Measurements from ENCODE around the gene ADAM30.
"Not testable (repeated sequence)": the region's sequence is repeated elsewhere in the genome, so short reads cannot be mapped to it uniquely, and the experiment has no call there.

ADAM30 gene

DNA sequence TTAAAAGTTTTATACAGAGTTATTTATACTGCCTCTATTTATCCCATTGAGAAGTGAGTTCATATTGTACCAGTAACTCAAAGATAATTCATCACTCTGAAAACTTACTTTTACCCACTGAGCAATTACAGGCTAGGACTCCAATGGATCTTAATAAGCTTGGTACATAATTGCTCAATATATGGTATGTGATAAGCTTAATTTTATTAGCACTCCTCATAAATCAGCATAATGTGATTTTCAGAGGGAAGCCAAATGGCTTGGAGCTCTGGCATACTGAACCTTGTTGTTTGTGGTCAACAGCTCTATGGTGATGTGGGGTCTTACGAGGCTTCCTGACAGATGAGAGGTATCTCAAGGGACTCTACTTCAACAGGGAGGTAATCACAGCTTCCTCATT lies 26.3 kb downstream of the ADAM30 start:
- Histone ChIP-seq H3K36me3 (ENCODE audit: control insufficient read depth, insufficient read depth, low read length) (no peaks in the 10 kb centered on the region), H3K4me1 (ENCODE audit: control insufficient read depth, insufficient read depth, low read length) (peaks cover 6% of the 10 kb centered on the region), H3K27me3 (ENCODE audit: control insufficient read depth, insufficient read depth, low read length) (no peaks in the 10 kb centered on the region), H3K9me3 (ENCODE audit: control insufficient read depth, low read length) (no peaks in the 10 kb centered on the region), H3K4me3 (ENCODE audit: low read length) (no peak overlapping the region), H3K9ac (ENCODE audit: low read length) (no peak overlapping the region)

DNA sequence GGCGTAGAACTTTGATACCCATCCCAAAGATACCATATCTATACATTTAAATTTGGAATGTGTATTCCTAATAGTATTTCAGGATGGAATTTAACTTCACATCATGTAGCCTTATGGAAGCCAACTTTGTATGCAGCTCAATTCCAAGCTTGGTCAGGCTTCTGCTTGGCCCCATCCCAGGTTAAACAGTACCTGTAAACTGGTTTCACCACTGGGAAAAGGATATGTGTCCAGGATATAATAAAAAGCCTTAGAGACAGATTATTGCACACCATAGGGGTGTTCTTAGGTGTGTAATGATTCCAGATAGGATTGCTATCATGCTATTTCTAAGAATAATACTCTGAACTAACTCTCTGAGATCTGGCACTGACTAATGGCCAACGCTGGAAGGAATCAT lies 28.1 kb downstream of the ADAM30 start:
- H3K4me1 ChIP-seq (ENCODE audit: control insufficient read depth, insufficient read depth, low read length), result peaks cover 6% of the 10 kb centered on the region

DNA sequence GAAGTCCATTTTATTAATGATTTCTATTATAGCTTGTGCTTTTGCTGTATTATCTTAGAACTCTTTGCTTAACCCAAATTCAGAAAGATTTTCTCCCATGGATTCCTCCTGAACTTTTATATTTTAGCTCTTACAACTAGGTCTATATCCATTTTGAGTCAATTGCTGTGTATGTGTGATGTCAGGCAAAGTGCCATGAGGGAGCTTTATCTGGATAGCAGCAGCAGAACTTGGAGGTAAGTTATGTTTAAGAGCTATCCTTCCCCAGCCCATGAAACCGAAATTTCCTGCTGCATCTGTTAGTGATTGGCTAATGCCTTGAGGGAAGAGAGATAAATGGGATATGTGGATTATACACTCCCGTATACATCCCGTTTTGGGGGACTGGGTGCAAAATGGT lies 29.9 kb downstream of the ADAM30 start:
- peaks cover 6% of the 10 kb centered on the region for H3K4me1 ChIP-seq (ENCODE audit: control insufficient read depth, insufficient read depth, low read length)
- H3K9ac ChIP-seq (ENCODE audit: low read length), result no peak overlapping the region
- no peaks in the 10 kb centered on the region for H3K27me3 ChIP-seq (ENCODE audit: control insufficient read depth, insufficient read depth, low read length)
- H3K9me3 ChIP-seq (ENCODE audit: control insufficient read depth, low read length), result no peaks in the 10 kb centered on the region
- no peak overlapping the region for H3K4me3 ChIP-seq (ENCODE audit: low read length)
- no peaks in the 10 kb centered on the region for H3K36me3 ChIP-seq (ENCODE audit: control insufficient read depth, insufficient read depth, low read length)

More for the DNA sequence above, 28.1 kb downstream of the ADAM30 start:
- no peak overlapping the region for H3K4me3 ChIP-seq (ENCODE audit: low read length)
- no peaks in the 10 kb centered on the region for H3K36me3 ChIP-seq (ENCODE audit: control insufficient read depth, insufficient read depth, low read length)
- H3K9ac ChIP-seq (ENCODE audit: low read length), result no peak overlapping the region
- no peaks in the 10 kb centered on the region for H3K9me3 ChIP-seq (ENCODE audit: control insufficient read depth, low read length)
- no peaks in the 10 kb centered on the region for H3K27me3 ChIP-seq (ENCODE audit: control insufficient read depth, insufficient read depth, low read length)

DNA sequence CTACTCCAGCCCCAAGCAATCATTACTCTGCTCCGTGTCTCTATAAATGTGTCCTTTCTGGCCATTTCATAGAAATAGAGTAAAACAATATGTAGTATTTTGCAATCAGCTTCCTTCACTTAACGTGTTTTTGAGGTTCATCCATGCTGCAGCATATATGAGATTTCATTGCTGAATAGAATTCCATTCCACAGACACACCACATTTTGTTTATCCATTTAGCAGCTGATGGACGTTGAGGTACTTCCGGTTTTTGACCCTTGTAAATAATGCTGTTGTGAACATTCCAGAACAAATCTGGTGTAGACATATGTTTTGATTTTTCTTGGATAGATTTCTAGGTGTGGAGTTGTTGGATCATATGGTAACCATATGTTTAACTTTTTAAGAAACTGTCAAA lies 30.7 kb downstream of the ADAM30 start:
- H3K4me3 ChIP-seq (ENCODE audit: low read length), result no peak overlapping the region
- no peak overlapping the region for H3K9ac ChIP-seq (ENCODE audit: low read length)
- no peaks in the 10 kb centered on the region for H3K27me3 ChIP-seq (ENCODE audit: control insufficient read depth, insufficient read depth, low read length)

DNA sequence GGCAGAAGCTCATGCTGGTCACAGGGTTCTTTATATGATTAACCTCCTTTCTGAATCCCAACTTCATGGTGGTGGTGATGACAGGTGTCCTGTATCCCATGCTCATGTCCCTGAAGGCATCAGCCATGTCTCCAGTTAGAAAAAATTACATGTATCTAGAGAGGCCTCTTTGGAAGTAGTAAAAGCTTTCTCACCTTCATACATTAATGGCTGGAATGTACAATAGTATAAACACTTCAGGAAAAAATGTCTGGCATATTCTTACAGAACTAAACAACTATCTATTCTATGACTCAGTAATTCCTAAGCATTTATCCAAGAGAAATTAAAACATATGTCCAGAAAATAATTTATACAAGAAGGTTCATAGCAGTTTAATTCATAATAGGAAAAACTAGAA lies 34.0 kb downstream of the ADAM30 start:
- Histone ChIP-seq H3K4me1 (ENCODE audit: control insufficient read depth, insufficient read depth, low read length) (peaks cover 15% of the 10 kb centered on the region), H3K27me3 (ENCODE audit: control insufficient read depth, insufficient read depth, low read length) (no peaks in the 10 kb centered on the region), H3K36me3 (ENCODE audit: control insufficient read depth, insufficient read depth, low read length) (no peaks in the 10 kb centered on the region), H3K4me3 (ENCODE audit: low read length) (no peak overlapping the region), H3K9ac (ENCODE audit: low read length) (no peak overlapping the region), H3K9me3 (ENCODE audit: control insufficient read depth, low read length) (no peaks in the 10 kb centered on the region)

More for the DNA sequence above, 30.7 kb downstream of the ADAM30 start:
- no peaks in the 10 kb centered on the region for H3K4me1 ChIP-seq (ENCODE audit: control insufficient read depth, insufficient read depth, low read length)
- H3K36me3 ChIP-seq (ENCODE audit: control insufficient read depth, insufficient read depth, low read length), result no peaks in the 10 kb centered on the region
- no peaks in the 10 kb centered on the region for H3K9me3 ChIP-seq (ENCODE audit: control insufficient read depth, low read length)

DNA sequence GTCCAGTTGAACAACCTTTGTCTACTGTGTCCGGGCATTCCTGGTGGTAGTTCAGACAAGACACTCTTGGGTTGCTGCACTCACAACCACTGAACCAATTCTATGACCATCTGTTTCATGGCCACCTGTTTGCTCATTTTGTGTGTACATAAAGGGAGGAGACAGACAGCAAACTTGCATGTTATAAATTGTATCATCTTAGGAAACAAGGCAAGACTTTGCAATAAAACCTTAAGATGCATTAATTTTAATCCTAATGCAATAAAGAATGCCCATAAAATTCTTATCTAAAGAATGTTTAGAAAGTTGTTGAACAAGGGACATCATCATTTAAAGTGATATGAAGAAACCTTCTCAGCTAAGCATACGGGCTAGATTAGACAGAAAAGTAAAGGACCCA lies 34.8 kb downstream of the ADAM30 start:
- H3K4me3 ChIP-seq (ENCODE audit: low read length), result no peak overlapping the region
- peaks cover 15% of the 10 kb centered on the region for H3K4me1 ChIP-seq (ENCODE audit: control insufficient read depth, insufficient read depth, low read length)
- H3K27me3 ChIP-seq (ENCODE audit: control insufficient read depth, insufficient read depth, low read length), result no peaks in the 10 kb centered on the region

DNA sequence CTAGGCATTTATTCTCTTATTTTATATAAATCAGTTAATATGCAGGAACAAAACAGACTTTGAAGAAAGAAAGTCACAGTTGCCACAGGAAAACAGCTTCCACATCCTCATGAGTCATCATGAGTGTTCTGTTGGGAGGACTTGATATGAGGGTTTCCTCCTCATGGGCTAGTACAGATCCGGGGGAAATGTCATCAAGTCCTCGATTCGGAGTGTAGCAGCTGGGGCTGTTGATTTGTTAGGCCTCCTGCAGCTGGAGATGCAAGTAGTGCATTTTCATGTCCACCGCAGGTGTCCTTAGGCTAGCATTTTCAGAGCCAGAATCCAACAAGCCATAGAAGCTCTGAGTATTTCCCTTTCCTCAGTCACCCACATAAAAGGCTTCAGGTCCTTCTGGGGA lies 36.7 kb downstream of the ADAM30 start:
- H3K9me3 ChIP-seq (ENCODE audit: control insufficient read depth, low read length), result no peaks in the 10 kb centered on the region
- peaks cover 15% of the 10 kb centered on the region for H3K4me1 ChIP-seq (ENCODE audit: control insufficient read depth, insufficient read depth, low read length)
- no peaks in the 10 kb centered on the region for H3K36me3 ChIP-seq (ENCODE audit: control insufficient read depth, insufficient read depth, low read length)
- H3K27me3 ChIP-seq (ENCODE audit: control insufficient read depth, insufficient read depth, low read length), result no peaks in the 10 kb centered on the region
- H3K4me3 ChIP-seq (ENCODE audit: low read length), result no peak overlapping the region
- H3K9ac ChIP-seq (ENCODE audit: low read length), result no peak overlapping the region

More for the DNA sequence above, 34.8 kb downstream of the ADAM30 start:
- H3K9ac ChIP-seq (ENCODE audit: low read length), result no peak overlapping the region
- H3K36me3 ChIP-seq (ENCODE audit: control insufficient read depth, insufficient read depth, low read length), result no peaks in the 10 kb centered on the region
- H3K9me3 ChIP-seq (ENCODE audit: control insufficient read depth, low read length), result no peaks in the 10 kb centered on the region

DNA sequence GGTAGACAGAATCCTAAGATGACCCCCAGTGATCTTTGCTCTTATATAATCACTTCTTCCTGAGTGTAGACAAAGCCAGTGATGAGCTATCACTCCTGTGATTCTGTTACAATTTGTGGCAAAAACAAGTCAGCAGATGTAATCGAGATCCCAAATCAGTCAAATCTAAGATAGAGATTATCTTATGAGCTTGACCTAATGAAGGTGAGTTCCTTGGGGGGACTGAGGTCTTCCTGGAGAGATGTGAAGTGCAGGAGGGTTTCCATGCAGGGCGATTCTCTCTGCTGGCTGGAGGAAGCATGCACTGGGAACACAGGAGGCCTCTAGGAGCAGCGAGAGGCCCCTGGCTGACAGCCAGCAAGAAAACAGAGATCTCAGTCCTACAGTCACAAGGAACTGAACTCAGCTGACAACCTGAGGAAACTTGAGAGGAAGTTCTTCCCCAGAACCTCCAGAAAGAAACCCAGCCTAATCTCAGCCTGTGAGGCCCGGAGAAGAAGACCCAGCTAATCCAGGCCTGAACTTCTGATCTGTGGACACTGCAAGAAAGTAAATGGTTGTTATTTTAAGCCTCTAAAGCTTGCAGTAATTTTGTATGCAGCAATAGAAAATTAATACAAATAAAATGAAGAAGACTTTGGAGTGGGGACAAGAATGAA lies 37.6 kb downstream of the ADAM30 start:
- H3K4me3 ChIP-seq (ENCODE audit: low read length); H3K9me3 ChIP-seq (ENCODE audit: control insufficient read depth, low read length); H3K36me3 ChIP-seq (ENCODE audit: control insufficient read depth, insufficient read depth, low read length); H3K27me3 ChIP-seq (ENCODE audit: control insufficient read depth, insufficient read depth, low read length); H3K9ac ChIP-seq (ENCODE audit: low read length): not testable (repeated sequence)
- H3K4me1 ChIP-seq (ENCODE audit: control insufficient read depth, insufficient read depth, low read length), result peaks cover 15% of the 10 kb centered on the region

DNA sequence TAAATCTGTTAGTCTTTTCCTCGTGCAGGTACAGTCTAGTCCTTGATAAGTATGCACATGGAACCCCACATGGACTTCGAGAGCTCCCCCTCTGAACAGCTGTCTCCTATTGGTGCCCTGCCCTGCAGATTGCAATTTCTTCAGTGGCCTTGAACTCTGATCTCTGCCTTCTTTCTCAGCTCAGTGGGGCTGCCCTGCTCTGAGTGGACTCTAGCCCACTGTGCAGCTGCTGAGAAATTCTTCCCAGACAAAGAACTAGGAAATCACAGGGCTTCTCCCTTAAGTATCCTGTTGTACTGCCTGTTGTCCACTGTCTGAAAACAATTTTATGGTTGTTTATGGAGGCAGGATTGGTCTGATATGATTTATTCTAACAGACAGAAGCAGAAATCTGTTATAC lies 38.2 kb downstream of the ADAM30 start:
- Histone ChIP-seq H3K4me3 (ENCODE audit: low read length) (no peak overlapping the region), H3K27me3 (ENCODE audit: control insufficient read depth, insufficient read depth, low read length) (no peaks in the 10 kb centered on the region), H3K36me3 (ENCODE audit: control insufficient read depth, insufficient read depth, low read length) (no peaks in the 10 kb centered on the region), H3K4me1 (ENCODE audit: control insufficient read depth, insufficient read depth, low read length) (peaks cover 15% of the 10 kb centered on the region), H3K9me3 (ENCODE audit: control insufficient read depth, low read length) (no peaks in the 10 kb centered on the region), H3K9ac (ENCODE audit: low read length) (no peak overlapping the region)

DNA sequence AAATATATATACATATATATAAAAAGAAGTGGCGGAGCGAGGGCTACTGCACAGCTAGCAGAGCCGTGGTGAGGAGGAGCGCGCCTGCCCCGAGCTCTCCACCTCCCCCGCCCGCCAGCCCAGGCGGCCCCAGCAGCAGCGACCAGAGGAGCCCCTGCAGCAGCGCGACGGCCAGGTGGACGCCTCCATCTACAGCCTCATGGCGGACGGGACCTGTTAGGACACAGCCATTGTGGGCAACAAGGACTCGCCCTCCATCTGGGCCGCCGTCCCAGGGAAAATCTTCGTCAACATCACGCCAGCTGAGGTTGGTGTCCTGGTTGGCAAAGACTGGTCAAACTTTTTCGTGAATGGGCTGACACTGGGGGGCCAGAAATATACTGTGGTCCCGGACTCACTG lies 43.2 kb downstream of the ADAM30 start:
- Histone ChIP-seq H3K36me3 (ENCODE audit: control insufficient read depth, insufficient read depth, low read length) (no peaks in the 10 kb centered on the region), H3K9me3 (ENCODE audit: control insufficient read depth, low read length) (no peaks in the 10 kb centered on the region), H3K4me1 (ENCODE audit: control insufficient read depth, insufficient read depth, low read length) (no peaks in the 10 kb centered on the region)

DNA sequence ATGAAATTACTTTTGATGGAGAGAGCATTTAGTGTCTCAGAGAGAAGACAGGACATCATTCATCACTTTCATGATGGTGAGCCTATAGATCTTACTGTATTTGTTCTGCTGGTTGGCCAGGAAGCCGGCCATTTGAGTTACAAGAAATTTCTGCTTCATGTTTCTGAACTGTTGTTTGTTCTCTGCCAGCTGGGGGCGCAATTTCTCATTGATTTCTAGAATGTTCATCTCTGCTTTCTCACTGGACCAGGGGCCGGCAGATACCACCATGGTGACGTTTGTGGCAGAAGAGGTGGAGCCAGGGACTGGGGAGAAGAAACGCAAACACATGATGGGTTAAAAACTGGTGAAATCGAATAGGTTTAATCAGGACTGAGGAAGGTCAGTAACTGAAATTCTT lies 52.1 kb downstream of the ADAM30 start:
- not testable (repeated sequence) for H3K36me3 ChIP-seq (ENCODE audit: control insufficient read depth, insufficient read depth, low read length); H3K9ac ChIP-seq (ENCODE audit: low read length); H3K4me3 ChIP-seq (ENCODE audit: low read length)

More for the DNA sequence above, 43.2 kb downstream of the ADAM30 start:
- Histone ChIP-seq H3K4me3 (ENCODE audit: low read length) (no peak overlapping the region), H3K27me3 (ENCODE audit: control insufficient read depth, insufficient read depth, low read length) (no peaks in the 10 kb centered on the region), H3K9ac (ENCODE audit: low read length) (no peak overlapping the region)

More for the DNA sequence above, 52.1 kb downstream of the ADAM30 start:
- H3K4me1 ChIP-seq (ENCODE audit: control insufficient read depth, insufficient read depth, low read length); H3K9me3 ChIP-seq (ENCODE audit: control insufficient read depth, low read length); H3K27me3 ChIP-seq (ENCODE audit: control insufficient read depth, insufficient read depth, low read length): not testable (repeated sequence)
